K562 (cell line): ENCODE results near the gene LMAN2. TPM values are rescaled to one million over a fixed set of nuclear protein-coding genes. Genes with fewer than 3 reads are reported as not detected.

Experiments used
- ARHGAP35 ChIP-seq: fragments of 450-650 bp; IDR thresholded peaks from 2 replicates; pipeline ENCODE4 v1.6.1; 2018; ENCODE audit not compliant: partially characterized antibody
- CHD2 ChIP-seq: IDR thresholded peaks from 2 replicates; pipeline ENCODE4 v1.6.1; 2011; ENCODE audit warnings: low read depth, low read length
- KLF6 ChIP-seq: fragments of 250-450 bp; sonication (Bioruptor Pico); IDR thresholded peaks from 2 replicates; pipeline ENCODE4 v1.4.0; 2020; ENCODE audit warnings: mild to moderate bottlenecking, moderate library complexity, borderline replicate concordance
- LEF1 ChIP-seq: fragments of 450-650 bp; IDR thresholded peaks from 2 replicates; pipeline ENCODE4 v1.6.1; 2016; ENCODE audit warnings: mild to moderate bottlenecking
- NFE2L1 ChIP-seq: fragments of 450-650 bp; IDR thresholded peaks from 2 replicates; pipeline ENCODE4 v1.6.1; 2016; ENCODE audit warnings: missing genetic modification characterization, low read depth, mild to moderate bottlenecking, missing compliant biosample characterization, moderate library complexity, borderline replicate concordance
- NR2C1 ChIP-seq, 2 experiments: fragments of 450-650 bp; IDR thresholded peaks; 2 replicates each; pipeline ENCODE4 v1.6.1; 2017; ENCODE audit warnings: mild to moderate bottlenecking in 2 of 2, antibody characterized with exemption in 1 of 2, inconsistent platforms in 1 of 2, missing compliant biosample characterization in 1 of 2, missing genetic modification characterization in 1 of 2
- NUFIP1 ChIP-seq: fragments of 450-650 bp; IDR thresholded peaks from 2 replicates; pipeline ENCODE4 v1.6.1; 2018; ENCODE audit not compliant: partially characterized antibody
- PML ChIP-seq: IDR thresholded peaks from 2 replicates; pipeline ENCODE4 v1.6.1; 2012; ENCODE audit warnings: low read length, inconsistent platforms
- SMARCB1 ChIP-seq: IDR thresholded peaks from 2 replicates; pipeline ENCODE4 v1.6.1; 2011; ENCODE audit warnings: improper control_type of control experiment, low read depth; ENCODE audit not compliant: insufficient read length
- SP2 ChIP-seq: IDR thresholded peaks from 2 replicates; pipeline ENCODE4 v1.6.1; 2011; ENCODE audit warnings: mild to moderate bottlenecking, low read depth, low read length, moderate library complexity; ENCODE audit not compliant: poor library complexity, severe bottlenecking; ENCODE audit errors: extremely low read depth
- SRSF1 ChIP-seq: fragments of 200-400 bp; formaldehyde crosslinking; IDR thresholded peaks from 2 replicates; pipeline ENCODE4 v1.6.1; 2017; ENCODE audit warnings: mild to moderate bottlenecking, low read depth, low read length, moderate library complexity
- ZNF239 ChIP-seq: fragments of 250-450 bp; sonication (Bioruptor Pico); IDR thresholded peaks from 2 replicates; pipeline ENCODE4 v1.4.0; 2020; ENCODE audit warnings: mild to moderate bottlenecking
- ZNF274 ChIP-seq: IDR thresholded peaks from 2 replicates; pipeline ENCODE4 v1.6.1; 2011; ENCODE audit warnings: low read depth, mild to moderate bottlenecking, low read length, moderate library complexity, borderline replicate concordance
- ZNF3 ChIP-seq: fragments of 250-450 bp; sonication (Bioruptor Pico); IDR thresholded peaks from 2 replicates; pipeline ENCODE4 v1.5.0; 2021; ENCODE audit warnings: mild to moderate bottlenecking, moderate library complexity
- ZNF407 ChIP-seq: fragments of 450-650 bp; IDR thresholded peaks from 2 replicates; pipeline ENCODE4 v1.6.1; 2016; ENCODE audit warnings: low read depth
- polyA plus RNA-seq, 8 experiments: library from polyadenylated mRNA; depleted of rRNA in 4 of 8; stranded (reverse) in 5 of 8; unstranded in 3 of 8; fragments of >200 nt; fragmentation: Nextera tagmentation in 2 of 8; fragmentation: Illumina TruSeq in 1 of 8; extraction: Ambion mirVana in 2 of 8; extraction: Trizol in 1 of 8; gene quantifications; 2 replicates each; pipeline versions ENCODE4 v1.2.1 to v1.2.3, GENCODE V29; 2011 to 2014; ENCODE audit warnings: inconsistent platforms in 1 of 8, missing spikeins in 1 of 8
- total RNA-seq, 7 experiments: library from RNA; depleted of rRNA in 6 of 7; stranded (reverse); fragments of >200 nt in 6 of 7; fragmentation: Illumina TruSeq in 2 of 7; extraction: Trizol in 2 of 7; gene quantifications; 2 replicates each; pipeline versions ENCODE4 v1.2.1 to v1.2.3, GENCODE V29; 2011 to 2021; ENCODE audit warnings: low replicate concordance in 1 of 7
- TF ChIP-seq, protein P1 (sequence below): fragments of 250-450 bp; sonication (Bioruptor Pico); IDR thresholded peaks from 2 replicates; pipeline ENCODE4 v1.8.0; 2021; ENCODE audit warnings: moderate library complexity, mild to moderate bottlenecking, inconsistent platforms
- TF ChIP-seq, protein P2 (sequence below): fragments of 250-450 bp; sonication (Bioruptor Pico); IDR thresholded peaks from 2 replicates; pipeline ENCODE4 v1.4.0; 2020; ENCODE audit warnings: mild to moderate bottlenecking, moderate library complexity, borderline replicate concordance

LMAN2 gene
- total and polyA plus RNA-seq, 9 of the 15 experiments (the other 6 are each of a cell fraction or from before 2014, with no cell fraction given), result 2.7 to 254 (median 136) TPM

GRCh38 chr5:177390363-177391300 lies 39.2 kb upstream of the LMAN2 start (continued):
- TF ChIP-seq ZNF407 (no peak), CHD2 (no peak), ZNF239 (CRISPR knock-in tag) (no peak), NFE2L1 (tag) (no peak), PML (no peak), SRSF1 (no peak), ZNF3 (no peak), SMARCB1 (no peak), NR2C1 (IDR thresholded peaks at IDR 0.05) (no peak), NR2C1 (tag; IDR thresholded peaks at IDR 0.05) (no peak), ARHGAP35 (no peak), NUFIP1 (no peak), LEF1 (no peak), ZNF274 (no peak), SP2 (no peak), KLF6 (CRISPR knock-in tag) (no peak)
- TF ChIP-seq, protein P1, sequence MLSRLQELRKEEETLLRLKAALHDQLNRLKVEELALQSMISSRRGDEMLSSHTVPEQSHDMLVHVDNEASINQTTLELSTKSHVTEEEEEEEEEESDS (CRISPR knock-in tag), result no peak
- TF ChIP-seq, protein P2, sequence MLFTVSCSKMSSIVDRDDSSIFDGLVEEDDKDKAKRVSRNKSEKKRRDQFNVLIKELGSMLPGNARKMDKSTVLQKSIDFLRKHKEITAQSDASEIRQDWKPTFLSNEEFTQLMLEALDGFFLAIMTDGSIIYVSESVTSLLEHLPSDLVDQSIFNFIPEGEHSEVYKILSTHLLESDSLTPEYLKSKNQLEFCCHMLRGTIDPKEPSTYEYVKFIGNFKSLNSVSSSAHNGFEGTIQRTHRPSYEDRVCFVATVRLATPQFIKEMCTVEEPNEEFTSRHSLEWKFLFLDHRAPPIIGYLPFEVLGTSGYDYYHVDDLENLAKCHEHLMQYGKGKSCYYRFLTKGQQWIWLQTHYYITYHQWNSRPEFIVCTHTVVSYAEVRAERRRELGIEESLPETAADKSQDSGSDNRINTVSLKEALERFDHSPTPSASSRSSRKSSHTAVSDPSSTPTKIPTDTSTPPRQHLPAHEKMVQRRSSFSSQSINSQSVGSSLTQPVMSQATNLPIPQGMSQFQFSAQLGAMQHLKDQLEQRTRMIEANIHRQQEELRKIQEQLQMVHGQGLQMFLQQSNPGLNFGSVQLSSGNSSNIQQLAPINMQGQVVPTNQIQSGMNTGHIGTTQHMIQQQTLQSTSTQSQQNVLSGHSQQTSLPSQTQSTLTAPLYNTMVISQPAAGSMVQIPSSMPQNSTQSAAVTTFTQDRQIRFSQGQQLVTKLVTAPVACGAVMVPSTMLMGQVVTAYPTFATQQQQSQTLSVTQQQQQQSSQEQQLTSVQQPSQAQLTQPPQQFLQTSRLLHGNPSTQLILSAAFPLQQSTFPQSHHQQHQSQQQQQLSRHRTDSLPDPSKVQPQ (CRISPR knock-in tag), result no peak
